ENCODE data around the gene SVOPL. TPM values are rescaled to one million over a fixed set of nuclear protein-coding genes. Genes with fewer than 3 reads are reported as not detected.

SVOPL gene, protein sequence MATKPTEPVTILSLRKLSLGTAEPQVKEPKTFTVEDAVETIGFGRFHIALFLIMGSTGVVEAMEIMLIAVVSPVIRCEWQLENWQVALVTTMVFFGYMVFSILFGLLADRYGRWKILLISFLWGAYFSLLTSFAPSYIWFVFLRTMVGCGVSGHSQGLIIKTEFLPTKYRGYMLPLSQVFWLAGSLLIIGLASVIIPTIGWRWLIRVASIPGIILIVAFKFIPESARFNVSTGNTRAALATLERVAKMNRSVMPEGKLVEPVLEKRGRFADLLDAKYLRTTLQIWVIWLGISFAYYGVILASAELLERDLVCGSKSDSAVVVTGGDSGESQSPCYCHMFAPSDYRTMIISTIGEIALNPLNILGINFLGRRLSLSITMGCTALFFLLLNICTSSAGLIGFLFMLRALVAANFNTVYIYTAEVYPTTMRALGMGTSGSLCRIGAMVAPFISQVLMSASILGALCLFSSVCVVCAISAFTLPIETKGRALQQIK
- not detected in 2 replicates for total RNA-seq
- polyA plus RNA-seq, result not detected in 2 replicates
- not detected in 2 replicates for polyA plus RNA-seq (2011; cell fraction: cytosol; rRNA removed)
- not detected in 2 replicates for polyA plus RNA-seq (2011; cell fraction: nucleus; rRNA removed)
- not detected in 2 replicates for polyA plus RNA-seq (2012)
- not detected in 2 replicates for polyA minus RNA-seq
- 7.5 TPM for polyA minus RNA-seq (2011; cell fraction: cytosol; rRNA and poly(A)+ RNA removed)
- 0.63 TPM in 1 of 2 replicates, not detected in the other for polyA minus RNA-seq (2011; cell fraction: nucleus; rRNA and poly(A)+ RNA removed)
- Bru-seq, nascent RNA, result percentile 1 among the genes with signal in this experiment
- BruChase-seq, experiment 1, labeled RNA remaining after a 6-hour chase, result percentile 1 among the genes with signal in this experiment
- not detected for BruChase-seq, experiment 2, labeled RNA remaining after a 2-hour chase
- long read RNA-seq, result 0 reads

- Histone ChIP-seq H3K9me3 (replicated peaks; ENCODE audit: control insufficient read depth, insufficient read depth, low read length) (no peaks in the 10 kb centered on the region), H3K9ac (replicated peaks; ENCODE audit: extremely low read depth, insufficient read depth, low read length) (no peak within 1 kb of the TSS), H3K36me3 (ENCODE audit: control insufficient read depth in 2 of 2, extremely low read depth in 1 of 2, insufficient read depth in 2 of 2, low read length in 2 of 2) (no peaks in the 10 kb centered on the region), H4K20me1 (replicated peaks; ENCODE audit: control insufficient read depth, extremely low read depth, insufficient read depth, low read length) (no peaks in the 10 kb centered on the region), H3K4me2 (ENCODE audit: insufficient read depth, low read length) (no peak within 1 kb of the TSS), H3K4me1 (ENCODE audit: control insufficient read depth, extremely low read depth, insufficient read depth, low read length) (no peaks in the 10 kb centered on the region), H3K9me1 (replicated peaks; ENCODE audit: control insufficient read depth, extremely low read depth, insufficient read depth, low read length) (no peaks in the 10 kb centered on the region), H3K27me3 (ENCODE audit: control insufficient read depth in 2 of 2, insufficient read depth in 2 of 2, low read length in 2 of 2) (no peaks in the 10 kb centered on the region), H3K27ac (ENCODE audit: insufficient read depth, low read depth, low read length) (no peak within 1 kb of the TSS), H3K79me2 (ENCODE audit: control insufficient read depth, insufficient read depth, low read length) (no peaks in the 10 kb centered on the region), H3K4me3 (replicated peaks in 1 of 3; ENCODE audit: insufficient read depth in 1 of 3, low read depth in 1 of 3, low read length in 3 of 3) (no peak within 1 kb of the TSS), H2AFZ (ENCODE audit: low read depth, low read length) (no peak within 1 kb of the TSS)
- POLR2A ChIA-PET, result no interaction called here
- TF ChIP-seq JUN (IDR thresholded peaks at IDR 0.05; ENCODE audit: borderline replicate concordance, insufficient read depth, insufficient read length, low read depth) (no peak), MAX (IDR thresholded peaks at IDR 0.05; ENCODE audit: insufficient read depth, insufficient read length) (no peak), FOS (IDR thresholded peaks at IDR 0.05; ENCODE audit: borderline replicate concordance, insufficient read depth, low read length) (no peak), POLR2A (IDR thresholded peaks at IDR 0.05; ENCODE audit: low read depth, low read length) (no peak)
- TF ChIP-seq, protein P1, sequence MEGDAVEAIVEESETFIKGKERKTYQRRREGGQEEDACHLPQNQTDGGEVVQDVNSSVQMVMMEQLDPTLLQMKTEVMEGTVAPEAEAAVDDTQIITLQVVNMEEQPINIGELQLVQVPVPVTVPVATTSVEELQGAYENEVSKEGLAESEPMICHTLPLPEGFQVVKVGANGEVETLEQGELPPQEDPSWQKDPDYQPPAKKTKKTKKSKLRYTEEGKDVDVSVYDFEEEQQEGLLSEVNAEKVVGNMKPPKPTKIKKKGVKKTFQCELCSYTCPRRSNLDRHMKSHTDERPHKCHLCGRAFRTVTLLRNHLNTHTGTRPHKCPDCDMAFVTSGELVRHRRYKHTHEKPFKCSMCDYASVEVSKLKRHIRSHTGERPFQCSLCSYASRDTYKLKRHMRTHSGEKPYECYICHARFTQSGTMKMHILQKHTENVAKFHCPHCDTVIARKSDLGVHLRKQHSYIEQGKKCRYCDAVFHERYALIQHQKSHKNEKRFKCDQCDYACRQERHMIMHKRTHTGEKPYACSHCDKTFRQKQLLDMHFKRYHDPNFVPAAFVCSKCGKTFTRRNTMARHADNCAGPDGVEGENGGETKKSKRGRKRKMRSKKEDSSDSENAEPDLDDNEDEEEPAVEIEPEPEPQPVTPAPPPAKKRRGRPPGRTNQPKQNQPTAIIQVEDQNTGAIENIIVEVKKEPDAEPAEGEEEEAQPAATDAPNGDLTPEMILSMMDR (IDR thresholded peaks at IDR 0.05; ENCODE audit: extremely low read depth in 1 of 2, insufficient read depth in 1 of 2, low read depth in 1 of 2, low read length in 2 of 2), result no peak
- no TSS peak for BruUV-seq (replicated peaks)
- CTCF ChIA-PET, result no interaction called here
- DNase-seq (ENCODE audit: low read depth, low spot score), result no peak
- dilution Hi-C loops (cut with MboI; ENCODE audit: extremely low pct_ligation_motif_present, low sequenced_read_pairs) (no loop called here), intact Hi-C loops (cut with micrococcal nuclease) (no loop called here)
- FAIRE-seq, result no peak
Observed at GRCh38 chr7:138700857-138701536, at the start of gene SVOPL. TSS of gene SVOPL (minus strand) at chr7:138701362. CDS start at chr7:138679045, 22,317 bp downstream.
